K562 (cell line): Measurements from ENCODE around the gene INCENP. TPM values are rescaled to one million over a fixed set of nuclear protein-coding genes. Genes with fewer than 3 reads are reported as not detected.

Experiments used
- ATAC-seq: fragments of 200-7000 bp; cut with Tn5 transposase; 3 replicates; pipeline ENCODE4 v1.9.1; 2020; ENCODE audit warnings: moderate library complexity
- BruUV-seq: library from RNA; stranded (reverse); fragments of 400-500 nt; replicated peaks from 2 replicates; lab custom pipeline; 2021; lab: Mats Ljungman, UMichigan
- CTCF ChIA-PET: fragments of 300-600 bp; formaldehyde crosslinking; extraction: SDS; loops from one replicate; lab custom pipeline; 2021; ENCODE audit warnings: low intra/inter-chr PET ratio; lab: Yijun Ruan, JAX
- POLR2A ChIA-PET: fragments of 300-600, 350-650 bp; sonication (Branson Sonifier 250); formaldehyde crosslinking; extraction: SDS; loops from one replicate; lab custom pipeline; 2021; ENCODE audit warnings: antibody characterized with exemption, inconsistent platforms; lab: Yijun Ruan, JAX
- DNase-seq, 4 experiments: peaks; one replicate each; pipeline versions ENCODE4 v3.0.0 to v3.0.0-alpha.2; 2011 to 2018; ENCODE audit warnings: low spot score in 3 of 4, mixed read lengths in 3 of 4; ENCODE audit errors: extremely low read depth in 1 of 4
- FAIRE-seq: peaks from 2 replicates; lab custom pipeline; 2011; peaks lifted over from hg19 to GRCh38; lab: Jason Lieb, UNC
- H2AFZ ChIP-seq: 2 replicates; pipeline ENCODE4 v1.6.0; 2011; ENCODE audit warnings: low read depth, low read length, control low read depth, inconsistent platforms
- H3K27ac ChIP-seq: fragments of 200-600 bp; 3 replicates; pipeline ENCODE4 v1.8.0; 2011; ENCODE audit warnings: low read depth, mild to moderate bottlenecking, control low read depth, inconsistent platforms, low read length, moderate library complexity, mixed read lengths; ENCODE audit errors: extremely low read depth
- H3K27me3 ChIP-seq, 2 experiments: fragments of 300-600 bp in 1 of 2; 2 replicates in 1 of 2; 3 replicates in 1 of 2; pipeline versions ENCODE4 v1.6.0 to v1.8.0; 2011; ENCODE audit warnings: inconsistent platforms in 2 of 2, low read length in 2 of 2, mild to moderate bottlenecking in 1 of 2, mixed read lengths in 1 of 2, moderate library complexity in 1 of 2; ENCODE audit not compliant: control insufficient read depth in 2 of 2, insufficient read depth in 2 of 2
- H3K36me3 ChIP-seq: fragments of 300-600 bp; 3 replicates; pipeline ENCODE4 v1.8.0; 2011; ENCODE audit warnings: mild to moderate bottlenecking, low read length, inconsistent platforms; ENCODE audit not compliant: control insufficient read depth, insufficient read depth
- H3K4me1 ChIP-seq, 2 experiments: fragments of 200-600 bp in 1 of 2; replicated peaks in 1 of 2; 2 replicates in 1 of 2; 3 replicates in 1 of 2; pipeline versions ENCODE4 v1.5.1 to v1.8.0; 2011; ENCODE audit warnings: inconsistent platforms in 2 of 2, low read length in 2 of 2, mild to moderate bottlenecking in 1 of 2, mixed read lengths in 1 of 2, moderate library complexity in 1 of 2; ENCODE audit not compliant: control insufficient read depth in 2 of 2, insufficient read depth in 2 of 2
- H3K4me2 ChIP-seq: 2 replicates; pipeline ENCODE4 v1.6.1; 2011; ENCODE audit warnings: low read length, control low read depth, inconsistent platforms, mixed read lengths; ENCODE audit not compliant: insufficient read depth
- H3K4me3 ChIP-seq: fragments of 200-600 bp; sonication (generic), shearing (Covaris generic); 2 replicates; pipeline ENCODE4 v1.5.1; 2016; ENCODE audit warnings: control low read depth, inconsistent platforms
- H3K79me2 ChIP-seq: fragments of 200-600 bp; 3 replicates; pipeline ENCODE4 v1.8.0; 2011; ENCODE audit warnings: low read length, inconsistent platforms; ENCODE audit not compliant: control insufficient read depth, insufficient read depth
- H3K9ac ChIP-seq, 2 experiments: 2 replicates each; pipeline versions ENCODE4 v1.6.0 to v1.6.1; 2011; ENCODE audit warnings: low read depth in 2 of 2, low read length in 2 of 2, control low read depth in 1 of 2, inconsistent platforms in 1 of 2, mild to moderate bottlenecking in 1 of 2, mixed read lengths in 1 of 2; ENCODE audit not compliant: insufficient read depth in 1 of 2
- H3K9me1 ChIP-seq: one replicate; pipeline ENCODE4 v1.6.0; 2011; ENCODE audit warnings: inconsistent platforms, mild to moderate bottlenecking, low read length, moderate library complexity; ENCODE audit not compliant: control insufficient read depth, insufficient read depth
- H3K9me3 ChIP-seq: replicated peaks from 2 replicates; pipeline ENCODE4 v1.5.1; 2011; ENCODE audit warnings: low read depth, low read length, inconsistent platforms; ENCODE audit not compliant: control insufficient read depth, insufficient read depth
- H4K20me1 ChIP-seq: replicated peaks from 2 replicates; pipeline ENCODE4 v1.6.1; 2011; ENCODE audit warnings: low read length, inconsistent platforms, mixed read lengths; ENCODE audit not compliant: control insufficient read depth, insufficient read depth
- CREM ChIP-seq: IDR thresholded peaks from 2 replicates; pipeline ENCODE4 v1.6.1; 2014; ENCODE audit warnings: antibody characterized with exemption, low read depth
- CTBP1 ChIP-seq: fragments of 450-650 bp; IDR thresholded peaks from 2 replicates; pipeline ENCODE4 v1.6.1; 2016; ENCODE audit warnings: borderline replicate concordance
- MEF2A ChIP-seq: IDR thresholded peaks from 2 replicates; pipeline ENCODE4 v1.6.1; 2011; ENCODE audit warnings: low read depth, mild to moderate bottlenecking, low read length, moderate library complexity; ENCODE audit not compliant: control insufficient read depth
- MYNN ChIP-seq, 2 experiments: sonication (generic); formaldehyde crosslinking in 1 of 2; IDR thresholded peaks; 2 replicates each; pipeline versions ENCODE4 v1.5.0 to v1.6.1; 2016 to 2020; ENCODE audit warnings: antibody characterized with exemption in 1 of 2, missing genetic modification reagents in 1 of 2
- SMARCA4 ChIP-seq: fragments of 450-650 bp; IDR thresholded peaks from 2 replicates; pipeline ENCODE4 v1.6.1; 2016
- SRF ChIP-seq, 2 experiments: fragments of 250-450, 450-650 bp in 1 of 2; sonication (Bioruptor Pico) in 1 of 2; sonication (generic) in 1 of 2; formaldehyde crosslinking; IDR thresholded peaks; 2 replicates each; pipeline versions ENCODE4 v1.5.0 to v1.5.1; 2020 to 2022; ENCODE audit warnings: mild to moderate bottlenecking in 1 of 2, missing genetic modification reagents in 1 of 2
- STAG1 ChIP-seq: sonication (generic); formaldehyde crosslinking; IDR thresholded peaks from 2 replicates; pipeline ENCODE4 v1.5.0; 2020; ENCODE audit warnings: missing genetic modification reagents, borderline replicate concordance
- WGBS: fragments of 100-300 bp; shearing (Covaris generic); methylation state at CpG from one replicate; pipeline ENCODE4 v1.1.6; 2016; ENCODE audit warnings: low coverage, mixed read lengths; ENCODE audit not compliant: insufficient coverage; ENCODE audit errors: missing lambda C conversion rate; 5-methylcytosine and 5-hydroxymethylcytosine counted together
- in situ Hi-C: fragments of 300-500 bp; cut with MboI; formaldehyde crosslinking; loops from 4 replicates; pipeline ENCODE4 v1.15.0; 2018; ENCODE audit warnings: inconsistent platforms, mixed read lengths
- intact Hi-C: fragments of 100-400 bp; cut with micrococcal nuclease; formaldehyde crosslinking; loops from 2 replicates; pipeline ENCODE4 v1.14.2; 2022
- polyA plus RNA-seq, 8 experiments: library from polyadenylated mRNA; depleted of rRNA in 4 of 8; stranded (reverse) in 5 of 8; unstranded in 3 of 8; fragments of >200 nt; fragmentation: Nextera tagmentation in 2 of 8; fragmentation: Illumina TruSeq in 1 of 8; extraction: Ambion mirVana in 2 of 8; extraction: Trizol in 1 of 8; gene quantifications; 2 replicates each; pipeline versions ENCODE4 v1.2.1 to v1.2.3, GENCODE V29; 2011 to 2014; ENCODE audit warnings: inconsistent platforms in 1 of 8, missing spikeins in 1 of 8
- total RNA-seq, 7 experiments: library from RNA; depleted of rRNA in 6 of 7; stranded (reverse); fragments of >200 nt in 6 of 7; fragmentation: Illumina TruSeq in 2 of 7; extraction: Trizol in 2 of 7; gene quantifications; 2 replicates each; pipeline versions ENCODE4 v1.2.1 to v1.2.3, GENCODE V29; 2011 to 2021; ENCODE audit warnings: low replicate concordance in 1 of 7
- TF ChIP-seq, protein P1 (sequence below): IDR thresholded peaks from 2 replicates; pipeline ENCODE4 v1.6.1; 2012; ENCODE audit warnings: low read depth, low read length, improper control_type of control experiment, borderline replicate concordance
- TF ChIP-seq, protein P2 (sequence below), 3 experiments: IDR thresholded peaks in 2 of 3; conservative IDR thresholded peaks in 1 of 3; 2 replicates each; pipeline ENCODE4 v1.5.1; 2011 to 2012; ENCODE audit warnings: low read length in 3 of 3, mild to moderate bottlenecking in 3 of 3, control low read depth in 2 of 3, improper control_type of control experiment in 1 of 3, inconsistent platforms in 1 of 3, low read depth in 1 of 3, mixed read lengths in 1 of 3, moderate library complexity in 1 of 3; ENCODE audit not compliant: insufficient read depth in 2 of 3
- TF ChIP-seq, protein P3 (sequence below), 2 experiments: fragments of 450-650 bp in 1 of 2; sonication (generic) in 1 of 2; formaldehyde crosslinking in 1 of 2; IDR thresholded peaks in 1 of 2; conservative IDR thresholded peaks in 1 of 2; 2 replicates each; pipeline versions ENCODE4 v1.6.1 to v1.8.1; 2016 to 2023; ENCODE audit warnings: mild to moderate bottlenecking in 2 of 2, moderate library complexity in 2 of 2, inconsistent platforms in 1 of 2, missing genetic modification reagents in 1 of 2
- TF ChIP-seq, protein P4 (sequence below): IDR thresholded peaks from 2 replicates; pipeline ENCODE4 v1.6.1; 2011; ENCODE audit warnings: borderline replicate concordance, low read depth, mild to moderate bottlenecking, moderate library complexity, low read length; ENCODE audit not compliant: insufficient read depth, poor library complexity, severe bottlenecking

The INCENP gene
- total and polyA plus RNA-seq, 9 of the 15 experiments (the other 6 are each of a cell fraction or from before 2014, with no cell fraction given): 1.1 to 97.9 (median 28.2) TPM

DNA sequence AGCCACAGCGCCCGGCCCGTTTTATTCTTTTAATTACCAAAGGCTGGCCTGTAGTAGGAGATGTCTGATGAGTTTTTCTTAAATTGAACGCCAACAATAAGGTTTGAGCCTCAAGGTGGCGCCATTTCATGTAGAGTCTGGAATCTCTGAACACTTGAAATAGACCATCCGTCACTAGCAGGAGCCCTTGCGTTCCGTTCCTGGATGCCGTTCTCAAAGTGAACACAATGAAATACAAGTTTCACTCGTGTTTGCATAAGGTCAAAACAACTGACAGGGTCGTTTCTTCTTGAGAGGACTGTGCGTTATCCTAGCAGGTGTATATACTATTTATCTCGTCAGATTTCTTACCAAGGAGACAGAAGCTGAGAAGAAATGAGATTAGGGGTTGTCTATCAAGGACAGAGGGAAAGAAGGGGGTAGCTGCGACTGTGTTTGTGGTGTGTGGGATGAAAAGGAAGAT, 47.5 kb downstream of the INCENP start:
- H3K9me1 ChIP-seq: no peaks in the 10 kb centered on the region
- no peak overlapping the region for H3K4me3 ChIP-seq
- DNase-seq (peak; percentile 63 to 89 (median 66)), ATAC-seq (peak; percentile 96), FAIRE-seq (peak; percentile 99)
- intact Hi-C loops (loop anchor here (1.0 to 2.0 kb wide), 3 partner anchors 38 to 154 kb away; partner anchors contain the start of gene SCGB2A1), in situ Hi-C loops (no loop called here)
- WGBS: 1% methylated on average over 14 of the region's 14 CpGs
- peak overlapping the region; percentile 16; the same call in 1 of the 2 replicates for H3K4me2 ChIP-seq
- BruUV-seq: no TSS peak
- no peaks in the 10 kb centered on the region for H4K20me1 ChIP-seq
- H3K27ac ChIP-seq: no peak overlapping the region
- H2AFZ ChIP-seq: peak overlapping the region; percentile 65; the same call in 1 of the 2 replicates
- no peak overlapping the region for H3K9ac ChIP-seq
- no peaks in the 10 kb centered on the region for H3K9me3 ChIP-seq
- POLR2A ChIA-PET: interaction anchor here (1.0 to 1.1 kb wide), 2 partner anchors 46 to 616 kb away, joined by 3 read pairs; partner anchors contain the start of gene TMEM179B
- CTCF ChIA-PET: interaction anchor here (0.6 to 1.7 kb wide), 6 partner anchors 37 to 910 kb away, joined by 3 to 8 read pairs (median 4); partner anchors contain the start of gene SCGB2A1
- peaks cover 15 to 47% of the 10 kb centered on the region in 2 experiments; a peak in 4 of 5 replicates for H3K27me3 ChIP-seq
- H3K4me1 ChIP-seq: peaks cover 0 to 6% of the 10 kb centered on the region in 2 experiments; a peak in 3 of 5 replicates
- no peaks in the 10 kb centered on the region for H3K79me2 ChIP-seq
- no peaks in the 10 kb centered on the region for H3K36me3 ChIP-seq
- TF ChIP-seq MYNN (IDR thresholded peaks at IDR 0.05) (no peak), MYNN (CRISPR knock-in tag; IDR thresholded peaks at IDR 0.05) (no peak), CREM (peak; percentile 31), STAG1 (no peak), CTBP1 (peak; percentile 48; the same call in 1 of the 2 replicates), MEF2A (peak; percentile 29; the same call in 1 of the 2 replicates), SMARCA4 (peak; percentile 51; the same call in 1 of the 2 replicates), SRF (CRISPR knock-in tag; IDR thresholded peaks at IDR 0.05) (no peak)
- TF ChIP-seq, protein P1, sequence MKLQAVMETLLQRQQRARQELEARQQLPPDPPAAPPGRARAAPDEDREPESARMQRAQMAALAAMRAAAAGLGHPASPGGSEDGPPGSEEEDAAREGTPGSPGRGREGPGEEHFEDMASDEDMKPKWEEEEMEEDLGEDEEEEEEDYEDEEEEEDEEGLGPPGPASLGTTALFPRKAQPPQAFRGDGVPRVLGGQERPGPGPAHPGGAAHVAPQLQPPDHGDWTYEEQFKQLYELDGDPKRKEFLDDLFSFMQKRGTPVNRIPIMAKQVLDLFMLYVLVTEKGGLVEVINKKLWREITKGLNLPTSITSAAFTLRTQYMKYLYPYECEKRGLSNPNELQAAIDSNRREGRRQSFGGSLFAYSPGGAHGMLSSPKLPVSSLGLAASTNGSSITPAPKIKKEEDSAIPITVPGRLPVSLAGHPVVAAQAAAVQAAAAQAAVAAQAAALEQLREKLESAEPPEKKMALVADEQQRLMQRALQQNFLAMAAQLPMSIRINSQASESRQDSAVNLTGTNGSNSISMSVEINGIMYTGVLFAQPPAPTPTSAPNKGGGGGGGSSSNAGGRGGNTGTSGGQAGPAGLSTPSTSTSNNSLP: 0 out of 2 replicates have a peak, but pooled peaks have one; percentile 20
- TF ChIP-seq, protein P2, sequence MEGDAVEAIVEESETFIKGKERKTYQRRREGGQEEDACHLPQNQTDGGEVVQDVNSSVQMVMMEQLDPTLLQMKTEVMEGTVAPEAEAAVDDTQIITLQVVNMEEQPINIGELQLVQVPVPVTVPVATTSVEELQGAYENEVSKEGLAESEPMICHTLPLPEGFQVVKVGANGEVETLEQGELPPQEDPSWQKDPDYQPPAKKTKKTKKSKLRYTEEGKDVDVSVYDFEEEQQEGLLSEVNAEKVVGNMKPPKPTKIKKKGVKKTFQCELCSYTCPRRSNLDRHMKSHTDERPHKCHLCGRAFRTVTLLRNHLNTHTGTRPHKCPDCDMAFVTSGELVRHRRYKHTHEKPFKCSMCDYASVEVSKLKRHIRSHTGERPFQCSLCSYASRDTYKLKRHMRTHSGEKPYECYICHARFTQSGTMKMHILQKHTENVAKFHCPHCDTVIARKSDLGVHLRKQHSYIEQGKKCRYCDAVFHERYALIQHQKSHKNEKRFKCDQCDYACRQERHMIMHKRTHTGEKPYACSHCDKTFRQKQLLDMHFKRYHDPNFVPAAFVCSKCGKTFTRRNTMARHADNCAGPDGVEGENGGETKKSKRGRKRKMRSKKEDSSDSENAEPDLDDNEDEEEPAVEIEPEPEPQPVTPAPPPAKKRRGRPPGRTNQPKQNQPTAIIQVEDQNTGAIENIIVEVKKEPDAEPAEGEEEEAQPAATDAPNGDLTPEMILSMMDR (IDR thresholded peaks at IDR 0.05 in 2 of 3, conservative IDR thresholded peaks at IDR 0.05 in 1 of 3; ENCODE audit: insufficient read depth in 2 of 3, low read depth in 1 of 3, low read length in 3 of 3): peak; percentile 78 to 97 (median 97)
- TF ChIP-seq, protein P3, sequence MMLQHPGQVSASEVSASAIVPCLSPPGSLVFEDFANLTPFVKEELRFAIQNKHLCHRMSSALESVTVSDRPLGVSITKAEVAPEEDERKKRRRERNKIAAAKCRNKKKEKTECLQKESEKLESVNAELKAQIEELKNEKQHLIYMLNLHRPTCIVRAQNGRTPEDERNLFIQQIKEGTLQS (IDR thresholded peaks at IDR 0.05): no peak
- TF ChIP-seq, protein P3 (CRISPR knock-in tag; conservative IDR thresholded peaks at IDR 0.05): peak; percentile 54; the same call in 1 of the 2 replicates
- TF ChIP-seq, protein P4, sequence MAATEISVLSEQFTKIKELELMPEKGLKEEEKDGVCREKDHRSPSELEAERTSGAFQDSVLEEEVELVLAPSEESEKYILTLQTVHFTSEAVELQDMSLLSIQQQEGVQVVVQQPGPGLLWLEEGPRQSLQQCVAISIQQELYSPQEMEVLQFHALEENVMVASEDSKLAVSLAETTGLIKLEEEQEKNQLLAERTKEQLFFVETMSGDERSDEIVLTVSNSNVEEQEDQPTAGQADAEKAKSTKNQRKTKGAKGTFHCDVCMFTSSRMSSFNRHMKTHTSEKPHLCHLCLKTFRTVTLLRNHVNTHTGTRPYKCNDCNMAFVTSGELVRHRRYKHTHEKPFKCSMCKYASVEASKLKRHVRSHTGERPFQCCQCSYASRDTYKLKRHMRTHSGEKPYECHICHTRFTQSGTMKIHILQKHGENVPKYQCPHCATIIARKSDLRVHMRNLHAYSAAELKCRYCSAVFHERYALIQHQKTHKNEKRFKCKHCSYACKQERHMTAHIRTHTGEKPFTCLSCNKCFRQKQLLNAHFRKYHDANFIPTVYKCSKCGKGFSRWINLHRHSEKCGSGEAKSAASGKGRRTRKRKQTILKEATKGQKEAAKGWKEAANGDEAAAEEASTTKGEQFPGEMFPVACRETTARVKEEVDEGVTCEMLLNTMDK: peak; percentile 50
